AG20443 (cell line): Measurements from ENCODE around the gene INTS6.

Experiments
- DNase-seq: peaks from one replicate; pipeline ENCODE4 v3.0.0; 2012; ENCODE audit warnings: low spot score, mixed read lengths

Gene INTS6

DNA sequence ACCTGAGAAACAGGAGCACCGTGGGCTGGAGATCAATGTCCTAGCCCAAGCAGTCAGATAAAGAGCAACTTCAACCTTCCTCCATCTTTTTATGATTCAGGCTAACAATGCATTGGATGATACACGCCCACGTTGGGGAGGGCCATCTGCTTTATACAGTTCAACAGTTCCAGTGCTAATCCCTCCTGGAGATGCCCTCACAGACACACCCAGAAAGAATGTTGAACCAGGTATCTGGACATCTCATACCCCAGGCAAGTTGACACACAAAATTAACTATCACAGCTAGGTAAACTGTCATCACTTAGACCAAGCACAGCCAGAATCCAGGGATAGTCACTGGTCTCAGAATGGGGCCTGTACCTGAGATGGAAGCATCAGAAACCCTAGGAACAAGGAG, 134.0 kb downstream of the INTS6 start:
- DNase-seq: no peak

DNA sequence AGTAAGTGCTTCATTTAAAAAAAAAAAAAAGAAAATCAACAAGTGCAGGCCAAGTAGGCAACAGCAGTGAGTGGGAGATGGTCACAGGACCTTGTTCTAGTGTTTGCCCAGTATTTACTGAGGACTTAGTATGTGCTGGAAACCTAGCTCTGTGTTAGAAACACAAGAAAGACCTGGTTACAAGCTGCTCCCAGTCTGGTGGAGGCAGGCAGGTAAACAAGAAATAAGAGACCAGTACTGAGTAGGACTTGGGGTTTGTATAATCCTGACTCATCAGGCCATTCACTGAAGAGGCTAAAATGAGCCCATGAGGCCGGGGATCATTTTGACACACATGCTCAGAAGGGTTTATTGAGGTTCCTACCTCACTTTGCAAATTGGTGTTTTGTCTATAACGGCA, 134.8 kb downstream of the INTS6 start:
- DNase-seq: no peak

DNA sequence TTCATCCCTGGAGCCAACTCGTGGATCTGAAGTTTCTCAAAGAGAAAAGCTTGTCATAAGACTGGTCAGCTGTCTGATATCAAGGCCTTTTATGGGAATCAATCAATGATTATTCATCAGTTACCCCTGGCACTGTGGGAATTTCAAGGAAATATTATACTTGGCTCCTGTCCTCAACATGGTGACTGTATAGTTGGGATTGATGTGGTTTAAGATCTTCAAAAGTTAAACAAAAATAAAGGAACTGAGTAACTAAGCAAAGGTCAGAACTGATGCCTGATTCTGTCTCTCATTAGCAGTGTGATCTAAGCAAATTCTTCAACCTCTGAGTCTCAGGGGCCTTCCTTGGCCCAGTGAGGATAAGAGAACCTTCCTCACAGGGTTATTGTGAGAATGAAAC, 135.6 kb downstream of the INTS6 start:
- DNase-seq: peak; percentile 25

DNA sequence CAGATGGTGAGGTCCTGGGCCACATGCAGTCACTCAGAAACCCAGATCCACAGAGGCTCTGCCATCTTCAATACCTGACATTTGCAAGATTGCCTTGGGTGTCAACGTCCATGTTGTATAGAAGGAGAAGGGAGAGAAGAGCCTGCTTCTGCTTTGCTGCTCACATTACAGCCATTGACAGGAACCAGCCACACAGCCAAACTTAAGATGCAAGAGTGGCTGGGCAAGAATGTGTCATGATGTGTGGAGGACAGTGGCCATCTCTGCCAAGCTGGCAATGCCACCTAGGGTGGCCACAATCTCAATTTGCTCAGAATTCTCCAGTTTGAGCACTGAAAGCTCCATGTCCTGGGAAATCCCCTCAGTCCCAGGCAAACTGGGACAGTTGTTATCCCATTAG, 139.2 kb downstream of the INTS6 start:
- DNase-seq: no peak

DNA sequence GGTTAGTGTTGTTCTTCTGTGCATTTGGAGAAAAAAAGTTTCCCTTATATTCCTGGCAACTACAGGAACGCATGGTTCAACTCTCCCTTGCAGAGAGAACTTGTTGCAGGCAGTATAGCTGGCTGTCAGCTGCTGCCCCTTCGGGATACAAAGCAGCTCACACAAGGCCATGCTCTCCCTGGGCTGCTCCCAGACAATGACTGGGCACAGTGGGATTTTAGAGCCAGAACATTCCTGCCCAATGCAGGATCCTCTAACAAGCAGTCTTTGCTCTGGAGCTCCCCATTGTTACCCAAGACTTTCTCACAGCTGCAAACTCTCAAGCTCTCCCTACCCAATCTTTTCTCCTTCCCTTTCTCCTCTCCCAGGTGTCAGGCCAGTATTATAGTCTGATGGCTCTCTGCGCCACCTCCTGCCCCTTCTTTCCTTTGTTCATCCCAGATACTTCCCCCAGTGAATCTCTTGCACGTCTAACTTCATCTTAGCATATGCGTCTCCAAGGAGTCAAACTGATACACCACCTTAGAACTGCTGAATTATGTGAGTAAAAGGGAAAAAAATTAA, 140.8 kb downstream of the INTS6 start:
- DNase-seq: no peak
